HepG2 (cell line): ENCODE results near the gene OAT. TPM values are rescaled to one million over a fixed set of nuclear protein-coding genes. Genes with fewer than 3 reads are reported as not detected.
A peak's percentile ranks its signal among the peaks of the same experiment; 100 is the strongest.

Experiments
- ATRX ChIP-seq: sonication (generic); formaldehyde crosslinking; IDR thresholded peaks from 2 replicates; pipeline ENCODE4 v1.4.0; 2020; ENCODE audit warnings: missing genetic modification reagents, borderline replicate concordance
- HIC2 ChIP-seq: sonication (generic); formaldehyde crosslinking; IDR thresholded peaks from 2 replicates; pipeline ENCODE4 v1.9.0; 2022; ENCODE audit warnings: low read depth, missing genetic modification reagents
- KIAA2018 ChIP-seq: sonication (generic); formaldehyde crosslinking; IDR thresholded peaks from 2 replicates; pipeline ENCODE4 v1.5.0; 2020; ENCODE audit warnings: mild to moderate bottlenecking, missing genetic modification reagents, borderline replicate concordance
- SOX13 ChIP-seq, 3 experiments: fragments of 450-650 bp in 1 of 3; sonication (generic) in 1 of 3; formaldehyde crosslinking in 1 of 3; IDR thresholded peaks in 2 of 3; conservative IDR thresholded peaks in 1 of 3; 2 replicates each; pipeline versions ENCODE4 v1.5.0 to v1.6.1; 2016 to 2020; ENCODE audit warnings: antibody characterized with exemption in 1 of 3, mild to moderate bottlenecking in 1 of 3, missing compliant biosample characterization in 1 of 3, missing genetic modification reagents in 1 of 3, moderate library complexity in 1 of 3
- SRF ChIP-seq: IDR thresholded peaks from 2 replicates; pipeline ENCODE4 v1.6.1; 2011; ENCODE audit warnings: mild to moderate bottlenecking, low read depth, low read length, moderate library complexity
- YEATS4 ChIP-seq: sonication (generic); formaldehyde crosslinking; IDR thresholded peaks from 2 replicates; pipeline ENCODE4 v1.4.0; 2020; ENCODE audit warnings: missing genetic modification reagents, borderline replicate concordance
- ZBTB43 ChIP-seq: sonication (generic); formaldehyde crosslinking; conservative IDR thresholded peaks from 2 replicates; pipeline ENCODE4 v1.4.0; 2020; ENCODE audit warnings: missing genetic modification reagents
- ZNF12 ChIP-seq: sonication (generic); formaldehyde crosslinking; IDR thresholded peaks from 2 replicates; pipeline ENCODE4 v1.5.0; 2020; ENCODE audit warnings: missing genetic modification reagents
- ZNF207 ChIP-seq: fragments of 450-650 bp; IDR thresholded peaks from 2 replicates; pipeline ENCODE4 v1.6.1; 2016; ENCODE audit warnings: antibody characterized with exemption, borderline replicate concordance
- ZNF280B ChIP-seq: sonication (generic); formaldehyde crosslinking; IDR thresholded peaks from 2 replicates; pipeline ENCODE4 v1.5.0; 2020; ENCODE audit warnings: missing genetic modification reagents, mild to moderate bottlenecking, borderline replicate concordance
- ZNF326 ChIP-seq: sonication (generic); formaldehyde crosslinking; IDR thresholded peaks from 2 replicates; pipeline ENCODE4 v1.4.0; 2020; ENCODE audit warnings: missing genetic modification reagents, borderline replicate concordance
- ZNF33B ChIP-seq: sonication (generic); formaldehyde crosslinking; IDR thresholded peaks from 2 replicates; pipeline ENCODE4 v1.5.1; 2020; ENCODE audit warnings: mild to moderate bottlenecking, missing genetic modification reagents
- ZNF660 ChIP-seq: sonication (generic); formaldehyde crosslinking; IDR thresholded peaks from 2 replicates; pipeline ENCODE4 v1.5.1; 2020; ENCODE audit warnings: mild to moderate bottlenecking, low read depth, missing genetic modification reagents, borderline replicate concordance
- ZNF761 ChIP-seq: sonication (generic); formaldehyde crosslinking; conservative IDR thresholded peaks from 2 replicates; pipeline ENCODE4 v1.4.0; 2020; ENCODE audit warnings: mild to moderate bottlenecking, missing genetic modification reagents
- polyA plus RNA-seq, 8 experiments: library from polyadenylated mRNA; depleted of rRNA in 3 of 8; stranded (reverse) in 7 of 8; unstranded in 1 of 8; fragments of >200 nt; fragmentation: Illumina TruSeq in 4 of 8; extraction: Trizol in 4 of 8; gene quantifications; 2 replicates each; pipeline versions ENCODE4 v1.2.1 to v1.2.3, GENCODE V29; 2011 to 2016; ENCODE audit warnings: low read depth in 4 of 8, missing spikeins in 1 of 8, mixed read lengths in 1 of 8; ENCODE audit not compliant: insufficient read depth in 1 of 8
- total RNA-seq, 5 experiments: library from RNA; depleted of rRNA; stranded (reverse); fragments of >200 nt; fragmentation: Illumina TruSeq; extraction: Trizol; gene quantifications; 2 replicates each; pipeline ENCODE4 v1.2.3, GENCODE V29; 2016; ENCODE audit warnings: low read depth in 1 of 5

OAT gene
- total and polyA plus RNA-seq, 2 of the 13 experiments (the other 11 are each of a cell fraction or from before 2014, with no cell fraction given): 87.8 to 96.7 TPM

- no peak for TF ChIP-seq ZNF280B (CRISPR knock-in tag)
- no peak for TF ChIP-seq ZNF207
- no peak for TF ChIP-seq ZNF12 (CRISPR knock-in tag)
- TF ChIP-seq ZNF326 (CRISPR knock-in tag): no peak
- no peak for TF ChIP-seq ZNF761 (CRISPR knock-in tag)
- no peak for TF ChIP-seq ZNF660 (CRISPR knock-in tag)
- TF ChIP-seq KIAA2018 (CRISPR knock-in tag): no peak
- TF ChIP-seq ATRX (CRISPR knock-in tag): no peak
- peak; percentile 51 for TF ChIP-seq SOX13 (IDR thresholded peaks at IDR 0.05)
- peak in 1 of 2 experiments; percentile 39; a peak in 1 of 4 replicates for TF ChIP-seq SOX13 (CRISPR knock-in tag; conservative IDR thresholded peaks at IDR 0.05 in 1 of 2, IDR thresholded peaks at IDR 0.05 in 1 of 2)
- TF ChIP-seq ZBTB43 (CRISPR knock-in tag): 0 out of 2 replicates have a peak, but pooled peaks have one; percentile 33
- no peak for TF ChIP-seq SRF
- no peak for TF ChIP-seq ZNF33B (CRISPR knock-in tag)
- TF ChIP-seq YEATS4 (CRISPR knock-in tag): peak; percentile 49; the same call in 1 of the 2 replicates
- peak; percentile 23; the same call in 1 of the 2 replicates for TF ChIP-seq HIC2 (CRISPR knock-in tag)
Observed at GRCh38 chr10:124418726-124419501, at the start of gene OAT (continued).
